ENCODE results near the gene FGFR3.

GRCh38 chr4:1753294-1753696, 39.8 kb upstream of the FGFR3 start:
- TF ChIP-seq POLR2AphosphoS5 (IDR thresholded peaks at IDR 0.05; ENCODE audit: low read depth, low read length) (no peak), POLR2A (IDR thresholded peaks at IDR 0.05; ENCODE audit: low read depth, low read length) (no peak), TAF1 (IDR thresholded peaks at IDR 0.05; ENCODE audit: borderline replicate concordance, low read depth, low read length) (no peak)

Measured in GM12892 (cell line).